ENCODE measurements around the gene DHRS3.

Gene DHRS3

GRCh38 chr1:12599657-12600056 is 18.4 kb downstream of the DHRS3 start:
- Histone ChIP-seq H3K36me3 (ENCODE audit: control insufficient read depth, insufficient read depth, low read length) (no peaks in the 10 kb centered on the region), H3K27ac (ENCODE audit: insufficient read depth, low read depth, low read length, poor library complexity, severe bottlenecking) (no peak overlapping the region), H3K27me3 (ENCODE audit: control insufficient read depth, insufficient read depth, low read length, poor library complexity, severe bottlenecking) (peaks cover 22% of the 10 kb centered on the region), H3K9me3 (ENCODE audit: control insufficient read depth, low read length) (no peaks in the 10 kb centered on the region), H3K4me3 (ENCODE audit: insufficient read depth, low read depth, low read length) (no peak overlapping the region), H3K4me1 (ENCODE audit: control insufficient read depth, insufficient read depth, low read length) (peaks cover 18% of the 10 kb centered on the region)
- WGBS, 2 experiments: 72% methylated on average over 5 of the region's 5 CpGs

DNA sequence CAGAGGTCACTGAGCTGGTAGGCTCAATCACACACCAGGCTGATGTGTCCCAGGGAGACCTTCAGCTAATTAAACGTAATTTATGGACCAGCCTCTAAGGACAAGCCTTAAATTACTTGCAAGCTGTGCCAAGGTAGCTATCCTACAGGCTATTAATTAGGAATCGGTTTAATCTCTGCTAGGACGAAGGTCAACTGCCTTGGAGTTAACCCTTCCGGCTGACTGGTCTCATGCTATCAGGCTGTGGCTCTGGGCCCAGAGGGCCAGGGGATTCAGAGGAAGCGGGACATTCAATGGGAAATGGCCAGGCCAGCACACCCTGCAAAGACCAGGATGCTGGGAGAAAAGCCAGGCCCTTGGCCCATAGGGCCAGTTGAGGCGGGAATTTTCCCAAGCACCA is 19.0 kb downstream of the DHRS3 start:
- H3K9me3 ChIP-seq (ENCODE audit: control insufficient read depth, low read length): no peaks in the 10 kb centered on the region
- peaks cover 14% of the 10 kb centered on the region for H3K4me1 ChIP-seq (ENCODE audit: control insufficient read depth, insufficient read depth, low read length)
- no peaks in the 10 kb centered on the region for H3K36me3 ChIP-seq (ENCODE audit: control insufficient read depth, insufficient read depth, low read length)
- H3K27me3 ChIP-seq (ENCODE audit: control insufficient read depth, insufficient read depth, low read length, poor library complexity, severe bottlenecking): peaks cover 29% of the 10 kb centered on the region
- no peak overlapping the region for H3K27ac ChIP-seq (ENCODE audit: insufficient read depth, low read depth, low read length, poor library complexity, severe bottlenecking)
- WGBS, 2 experiments: 89 to 93% methylated on average over 6 of the region's 6 CpGs
- H3K4me3 ChIP-seq (ENCODE audit: insufficient read depth, low read depth, low read length): no peak overlapping the region

- Histone ChIP-seq H3K36me3 (ENCODE audit: control insufficient read depth, insufficient read depth, low read length) (no peaks in the 10 kb centered on the region), H3K9me3 (ENCODE audit: control insufficient read depth, low read length) (no peaks in the 10 kb centered on the region), H3K27me3 (ENCODE audit: control insufficient read depth, insufficient read depth, low read length, poor library complexity, severe bottlenecking) (peaks cover 34% of the 10 kb centered on the region), H3K4me3 (ENCODE audit: insufficient read depth, low read depth, low read length) (no peak overlapping the region), H3K4me1 (ENCODE audit: control insufficient read depth, insufficient read depth, low read length) (peaks cover 11% of the 10 kb centered on the region), H3K27ac (ENCODE audit: insufficient read depth, low read depth, low read length, poor library complexity, severe bottlenecking) (no peak overlapping the region)
- 83 to 85% methylated on average over 10 of the region's 10 CpGs for WGBS, 2 experiments
These were observed 20.2 kb downstream of the DHRS3 start for GRCh38 chr1:12597792-12598191.

GRCh38 chr1:12596007-12596821 is 21.8 kb downstream of the DHRS3 start:
- Histone ChIP-seq H3K36me3 (ENCODE audit: control insufficient read depth, insufficient read depth, low read length) (no peaks in the 10 kb centered on the region), H3K27ac (ENCODE audit: insufficient read depth, low read depth, low read length, poor library complexity, severe bottlenecking) (no peak overlapping the region), H3K4me1 (ENCODE audit: control insufficient read depth, insufficient read depth, low read length) (peaks cover 9% of the 10 kb centered on the region), H3K9me3 (ENCODE audit: control insufficient read depth, low read length) (no peaks in the 10 kb centered on the region), H3K4me3 (ENCODE audit: insufficient read depth, low read depth, low read length) (peak overlapping the region; percentile 22), H3K27me3 (ENCODE audit: control insufficient read depth, insufficient read depth, low read length, poor library complexity, severe bottlenecking) (peaks cover 34% of the 10 kb centered on the region)
- WGBS, 2 experiments: 8% methylated on average over 39 of the region's 39 CpGs

DNA sequence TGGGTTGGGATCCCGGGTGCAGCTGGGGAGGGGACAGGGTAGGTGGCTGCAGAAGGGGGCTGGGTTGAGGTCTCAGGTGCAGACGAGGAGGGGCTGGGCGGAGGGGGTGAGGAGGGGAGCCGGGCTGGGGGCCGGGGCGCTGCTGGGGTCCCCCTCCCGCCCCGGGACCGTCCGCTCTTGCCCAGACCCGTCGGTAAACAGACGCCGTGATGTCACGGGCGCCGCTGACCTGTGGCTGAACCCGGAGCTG is 22.3 kb downstream of the DHRS3 start:
- no peak overlapping the region for H3K27ac ChIP-seq (ENCODE audit: insufficient read depth, low read depth, low read length, poor library complexity, severe bottlenecking)
- peaks cover 34% of the 10 kb centered on the region for H3K27me3 ChIP-seq (ENCODE audit: control insufficient read depth, insufficient read depth, low read length, poor library complexity, severe bottlenecking)
- H3K9me3 ChIP-seq (ENCODE audit: control insufficient read depth, low read length): no peaks in the 10 kb centered on the region
- 0 to 1% methylated on average over 18 of the region's 18 CpGs for WGBS, 2 experiments
- H3K36me3 ChIP-seq (ENCODE audit: control insufficient read depth, insufficient read depth, low read length): no peaks in the 10 kb centered on the region
- peak overlapping the region; percentile 22 for H3K4me3 ChIP-seq (ENCODE audit: insufficient read depth, low read depth, low read length)
- H3K4me1 ChIP-seq (ENCODE audit: control insufficient read depth, insufficient read depth, low read length): peaks cover 10% of the 10 kb centered on the region

DNA sequence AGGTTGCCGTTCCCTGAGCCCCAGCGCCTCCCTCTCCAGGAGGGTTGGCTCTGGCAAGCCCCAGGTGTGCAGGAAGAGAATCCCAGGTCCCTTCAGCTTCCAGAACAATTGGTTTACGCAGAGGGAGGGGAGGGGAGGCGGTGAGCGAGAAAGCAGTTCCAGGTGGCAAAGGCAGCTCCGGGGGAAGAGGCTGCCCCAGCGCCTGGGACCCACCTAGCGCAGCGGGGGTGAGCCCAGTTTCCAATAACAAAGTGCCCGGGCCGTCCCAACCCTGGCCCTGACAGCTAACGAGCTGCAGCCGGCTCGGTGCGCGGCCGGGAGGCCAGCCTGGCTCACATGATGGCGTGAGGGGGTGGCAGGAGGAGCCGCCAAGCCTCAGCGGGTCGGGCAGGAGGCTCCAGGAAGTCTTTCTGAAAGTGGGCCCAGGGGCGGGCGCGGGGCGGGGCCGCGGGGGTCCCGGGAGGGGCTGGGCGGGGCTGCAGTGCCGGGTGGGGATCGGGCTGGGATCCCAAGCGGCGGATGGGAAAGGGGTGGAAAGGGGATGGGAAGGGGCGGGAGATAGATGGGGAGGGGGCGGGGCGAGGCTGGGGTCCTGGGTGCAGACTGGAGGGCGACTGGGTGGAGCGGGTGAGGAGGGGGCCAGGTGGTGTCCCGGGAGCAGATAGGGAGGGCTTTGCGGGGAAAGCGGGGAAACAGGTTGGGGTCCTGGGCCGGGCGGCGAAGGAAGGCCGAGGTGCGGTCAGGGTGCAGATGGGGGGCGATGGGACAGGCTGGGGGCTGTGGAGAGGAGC is 22.8 kb downstream of the DHRS3 start:
- H3K27me3 ChIP-seq (ENCODE audit: control insufficient read depth, insufficient read depth, low read length, poor library complexity, severe bottlenecking): peaks cover 34% of the 10 kb centered on the region

DNA sequence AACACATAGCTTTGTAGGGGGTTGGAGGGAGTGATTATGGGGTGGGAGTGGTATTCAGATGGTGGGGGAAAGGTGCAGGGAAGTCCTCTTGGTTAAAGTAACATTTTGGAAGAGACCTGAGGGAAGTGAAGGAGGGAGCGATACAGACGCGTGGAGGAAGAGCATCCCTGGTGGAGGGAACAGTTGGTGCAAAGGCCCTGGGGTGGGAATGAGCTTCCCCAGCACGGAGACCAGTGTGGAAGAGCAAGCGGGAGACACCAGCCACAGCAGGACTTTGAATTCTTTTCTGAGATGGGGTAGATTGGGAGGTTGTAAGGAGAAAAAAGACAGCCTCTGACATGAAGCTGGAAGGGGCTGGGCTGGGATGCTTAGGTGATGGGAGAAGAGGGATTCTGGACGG is 23.5 kb downstream of the DHRS3 start:
- Histone ChIP-seq H3K36me3 (ENCODE audit: control insufficient read depth, insufficient read depth, low read length) (no peaks in the 10 kb centered on the region), H3K4me1 (ENCODE audit: control insufficient read depth, insufficient read depth, low read length) (peaks cover 10% of the 10 kb centered on the region), H3K27ac (ENCODE audit: insufficient read depth, low read depth, low read length, poor library complexity, severe bottlenecking) (no peak overlapping the region), H3K27me3 (ENCODE audit: control insufficient read depth, insufficient read depth, low read length, poor library complexity, severe bottlenecking) (peaks cover 34% of the 10 kb centered on the region), H3K4me3 (ENCODE audit: insufficient read depth, low read depth, low read length) (no peak overlapping the region), H3K9me3 (ENCODE audit: control insufficient read depth, low read length) (no peaks in the 10 kb centered on the region)
- WGBS, 2 experiments: 75 to 79% methylated on average over 6 of the region's 6 CpGs

More for the DNA sequence above, 22.8 kb downstream of the DHRS3 start:
- no peaks in the 10 kb centered on the region for H3K9me3 ChIP-seq (ENCODE audit: control insufficient read depth, low read length)
- no peaks in the 10 kb centered on the region for H3K36me3 ChIP-seq (ENCODE audit: control insufficient read depth, insufficient read depth, low read length)
- no peak overlapping the region for H3K27ac ChIP-seq (ENCODE audit: insufficient read depth, low read depth, low read length, poor library complexity, severe bottlenecking)
- H3K4me3 ChIP-seq (ENCODE audit: insufficient read depth, low read depth, low read length): peak overlapping the region; percentile 22
- WGBS, 2 experiments: 2 to 3% methylated on average over 47 of the region's 47 CpGs
- H3K4me1 ChIP-seq (ENCODE audit: control insufficient read depth, insufficient read depth, low read length): peaks cover 10% of the 10 kb centered on the region

DNA sequence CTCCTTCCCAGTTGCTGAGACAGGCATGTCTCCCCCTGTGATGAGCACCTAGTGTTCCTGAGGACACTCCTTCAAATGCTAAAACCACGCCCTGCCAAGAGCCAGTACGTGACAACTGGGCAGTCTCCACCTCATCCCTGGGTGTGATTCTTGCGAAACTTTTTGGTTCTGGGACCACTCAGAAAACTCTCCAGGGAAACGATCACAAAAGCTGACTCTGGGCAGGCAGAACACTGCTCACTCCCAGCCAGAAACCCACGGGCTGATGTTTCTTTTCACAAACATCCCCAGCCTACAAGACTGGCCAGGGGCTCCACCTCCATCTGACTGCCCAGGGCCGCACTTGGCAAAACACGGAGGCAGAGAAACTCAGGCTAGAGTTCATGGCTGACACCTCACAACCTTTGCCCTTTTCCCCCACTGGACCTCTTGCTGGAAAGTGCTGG is 24.4 kb downstream of the DHRS3 start:
- no peak overlapping the region for H3K4me3 ChIP-seq (ENCODE audit: insufficient read depth, low read depth, low read length)
- H3K27ac ChIP-seq (ENCODE audit: insufficient read depth, low read depth, low read length, poor library complexity, severe bottlenecking): no peak overlapping the region
- no peaks in the 10 kb centered on the region for H3K36me3 ChIP-seq (ENCODE audit: control insufficient read depth, insufficient read depth, low read length)
- H3K27me3 ChIP-seq (ENCODE audit: control insufficient read depth, insufficient read depth, low read length, poor library complexity, severe bottlenecking): peaks cover 34% of the 10 kb centered on the region
- WGBS, 2 experiments: 71 to 80% methylated on average over 7 of the region's 7 CpGs
- no peaks in the 10 kb centered on the region for H3K9me3 ChIP-seq (ENCODE audit: control insufficient read depth, low read length)
- peaks cover 10% of the 10 kb centered on the region for H3K4me1 ChIP-seq (ENCODE audit: control insufficient read depth, insufficient read depth, low read length)

GRCh38 chr1:12592496-12592895 is 25.5 kb downstream of the DHRS3 start:
- WGBS, 2 experiments: 45 to 58% methylated on average over 7 of the region's 7 CpGs
- Histone ChIP-seq H3K36me3 (ENCODE audit: control insufficient read depth, insufficient read depth, low read length) (no peaks in the 10 kb centered on the region), H3K27me3 (ENCODE audit: control insufficient read depth, insufficient read depth, low read length, poor library complexity, severe bottlenecking) (peaks cover 30% of the 10 kb centered on the region), H3K27ac (ENCODE audit: insufficient read depth, low read depth, low read length, poor library complexity, severe bottlenecking) (no peak overlapping the region), H3K9me3 (ENCODE audit: control insufficient read depth, low read length) (no peaks in the 10 kb centered on the region), H3K4me1 (ENCODE audit: control insufficient read depth, insufficient read depth, low read length) (peaks cover 10% of the 10 kb centered on the region), H3K4me3 (ENCODE audit: insufficient read depth, low read depth, low read length) (no peak overlapping the region)

DNA sequence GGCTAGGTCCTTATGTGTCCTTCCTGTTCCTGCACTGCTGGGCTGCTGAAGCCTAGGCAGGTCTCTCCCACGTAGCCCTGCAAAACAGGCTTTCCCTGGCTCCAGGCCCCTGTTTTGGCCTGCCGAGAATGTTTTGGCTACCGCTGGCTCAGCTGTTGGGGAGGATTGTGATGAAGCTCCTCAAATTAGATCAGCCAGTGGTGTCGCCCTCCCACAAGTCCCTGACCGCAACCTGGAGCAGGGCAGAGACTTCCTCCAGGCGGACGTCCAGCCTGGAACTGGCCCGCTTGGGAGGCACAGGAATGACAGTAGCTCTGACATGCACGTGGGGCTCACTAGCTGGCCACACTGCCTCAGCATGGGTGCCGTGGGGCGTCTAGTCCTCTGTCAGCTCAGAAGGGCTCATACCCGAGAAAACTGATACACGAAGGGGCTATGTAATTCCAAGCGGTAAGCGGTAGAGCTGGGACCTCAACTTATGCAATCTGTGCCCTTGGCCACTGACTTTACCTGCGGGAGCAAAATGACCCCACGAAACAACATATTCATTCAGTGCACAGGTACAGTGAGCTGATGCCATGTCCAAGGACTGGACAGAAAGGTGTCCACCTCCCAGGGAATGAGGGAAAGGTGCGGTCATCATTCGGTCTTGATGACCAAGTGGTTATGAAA is 26.6 kb downstream of the DHRS3 start:
- Histone ChIP-seq H3K4me1 (ENCODE audit: control insufficient read depth, insufficient read depth, low read length) (peaks cover 9% of the 10 kb centered on the region), H3K4me3 (ENCODE audit: insufficient read depth, low read depth, low read length) (no peak overlapping the region), H3K36me3 (ENCODE audit: control insufficient read depth, insufficient read depth, low read length) (no peaks in the 10 kb centered on the region), H3K27me3 (ENCODE audit: control insufficient read depth, insufficient read depth, low read length, poor library complexity, severe bottlenecking) (peaks cover 26% of the 10 kb centered on the region), H3K27ac (ENCODE audit: insufficient read depth, low read depth, low read length, poor library complexity, severe bottlenecking) (no peak overlapping the region), H3K9me3 (ENCODE audit: control insufficient read depth, low read length) (no peaks in the 10 kb centered on the region)
- 92% methylated on average over 19 of the region's 19 CpGs for WGBS, 2 experiments
